GM19193 (cell line): Measurements from ENCODE around the gene MTARC1.

Source experiments
- POLR2A ChIP-seq: IDR thresholded peaks from 4 replicates; pipeline ENCODE4 v1.6.1; 2011; ENCODE audit not compliant: insufficient read depth, insufficient read length; ENCODE audit errors: extremely low read depth

Gene MTARC1

GRCh38 chr1:220810179-220810653 is 23.5 kb downstream of the MTARC1 start:
- no peak for TF ChIP-seq POLR2A

- TF ChIP-seq POLR2A, result no peak
Measured at GRCh38 chr1:220810963-220811362, 24.2 kb downstream of the MTARC1 start.

- TF ChIP-seq POLR2A, result no peak
Measured at GRCh38 chr1:220811695-220812094, 25.0 kb downstream of the MTARC1 start.

- no peak for TF ChIP-seq POLR2A
Measured at GRCh38 chr1:220812308-220812707, 25.6 kb downstream of the MTARC1 start.

- no peak for TF ChIP-seq POLR2A
Measured at GRCh38 chr1:220813013-220813412, 26.3 kb downstream of the MTARC1 start.

- no peak for TF ChIP-seq POLR2A
Measured at GRCh38 chr1:220815409-220815808, 28.7 kb downstream of the MTARC1 start.

- TF ChIP-seq POLR2A, result no peak
Measured at GRCh38 chr1:220817907-220818306, 31.2 kb downstream of the MTARC1 start.

- no peak for TF ChIP-seq POLR2A
Measured at GRCh38 chr1:220818421-220819173, 31.9 kb downstream of the MTARC1 start.

GRCh38 chr1:220819467-220820026 is 32.8 kb downstream of the MTARC1 start:
- no peak for TF ChIP-seq POLR2A

- no peak for TF ChIP-seq POLR2A
Measured at GRCh38 chr1:220824031-220824989, 37.6 kb downstream of the MTARC1 start.

- no peak for TF ChIP-seq POLR2A
Measured at GRCh38 chr1:220825819-220826551, 39.3 kb downstream of the MTARC1 start.

- no peak for TF ChIP-seq POLR2A
Measured at GRCh38 chr1:220826729-220827128, 40.0 kb downstream of the MTARC1 start.

GRCh38 chr1:220827445-220828178 is 40.9 kb downstream of the MTARC1 start:
- TF ChIP-seq POLR2A, result no peak

GRCh38 chr1:220828179-220828490 is 41.4 kb downstream of the MTARC1 start:
- TF ChIP-seq POLR2A, result no peak

- no peak for TF ChIP-seq POLR2A
Measured at GRCh38 chr1:220828950-220829586, 42.4 kb downstream of the MTARC1 start.
